GM13977 (cell line): ENCODE data around the gene DDX25.
"Not testable (repeated sequence)": the region's sequence is repeated elsewhere in the genome, so short reads cannot be mapped to it uniquely, and the experiment has no call there.

Source experiments
- DNase-seq: peaks from one replicate; pipeline ENCODE4 v3.0.0; 2012; ENCODE audit warnings: low spot score
- CTCF ChIP-seq: IDR thresholded peaks from 2 replicates; pipeline ENCODE4 v1.5.1; 2012; ENCODE audit warnings: mild to moderate bottlenecking, control low read depth; ENCODE audit not compliant: insufficient read depth; ENCODE audit errors: extremely low read depth, missing control alignments
- in situ Hi-C: fragments of 300-500 bp; cut with MboI; formaldehyde crosslinking; loops from one replicate; pipeline ENCODE4 v1.12.0; 2022; ENCODE audit warnings: low sequenced_read_pairs, low pct_unique_long_range_greater_than_20kb, mixed read lengths, inconsistent platforms; ENCODE audit not compliant: unreplicated experiment

DDX25 gene

GRCh38 chr11:125903711-125904659, at the start of gene DDX25:
DDX25 (plus strand) TSS chr11:125904508; CDS start chr11:125904518, 10 bp downstream.
- in situ Hi-C loops, result no loop called here
- TF ChIP-seq CTCF, result no peak
- peak; percentile 23 for DNase-seq

- DNase-seq, in situ Hi-C loops: not testable (repeated sequence)
Measured at GRCh38 chr11:125857670-125858069, 46.6 kb upstream of the DDX25 start.

- in situ Hi-C loops, DNase-seq: not testable (repeated sequence)
Measured at GRCh38 chr11:125862786-125863185, 41.5 kb upstream of the DDX25 start.

GRCh38 chr11:125865354-125865753, 39.0 kb upstream of the DDX25 start:
- DNase-seq, in situ Hi-C loops: not testable (repeated sequence)

GRCh38 chr11:125869521-125869920, 34.8 kb upstream of the DDX25 start:
- no peak for DNase-seq
- in situ Hi-C loops, result no loop called here
- TF ChIP-seq CTCF, result no peak

GRCh38 chr11:125871391-125872137, 32.7 kb upstream of the DDX25 start:
- in situ Hi-C loops, result no loop called here

GRCh38 chr11:125872138-125872491, 32.2 kb upstream of the DDX25 start:
- no peak for DNase-seq
- no peak for TF ChIP-seq CTCF
- in situ Hi-C loops, result no loop called here

More at GRCh38 chr11:125871391-125872137, 32.7 kb upstream of the DDX25 start:
- no peak for TF ChIP-seq CTCF
- DNase-seq, result no peak

- DNase-seq, result no peak
- in situ Hi-C loops, result no loop called here
- TF ChIP-seq CTCF, result no peak
Measured at GRCh38 chr11:125873881-125874555, 30.3 kb upstream of the DDX25 start.
